Endothelial cell of umbilical vein (primary cell): ENCODE measurements around the gene ETS1.

ENCODE experiments used
- TF ChIP-seq, protein P1 (sequence below): IDR thresholded peaks from 2 replicates; pipeline ENCODE4 v1.6.1; 2011; ENCODE audit not compliant: insufficient read depth, insufficient read length
- TF ChIP-seq, protein P2 (sequence below), 2 donors: IDR thresholded peaks; 1 replicate in 1 of 2; 2 replicates in 1 of 2; pipeline ENCODE4 v1.5.1; 2011; ENCODE audit warnings: low read length in 2 of 2, mild to moderate bottlenecking in 2 of 2, moderate library complexity in 2 of 2, control low read depth in 1 of 2, inconsistent platforms in 1 of 2, low read depth in 1 of 2; ENCODE audit not compliant: insufficient read depth in 1 of 2; ENCODE audit errors: extremely low read depth in 1 of 2

DNA sequence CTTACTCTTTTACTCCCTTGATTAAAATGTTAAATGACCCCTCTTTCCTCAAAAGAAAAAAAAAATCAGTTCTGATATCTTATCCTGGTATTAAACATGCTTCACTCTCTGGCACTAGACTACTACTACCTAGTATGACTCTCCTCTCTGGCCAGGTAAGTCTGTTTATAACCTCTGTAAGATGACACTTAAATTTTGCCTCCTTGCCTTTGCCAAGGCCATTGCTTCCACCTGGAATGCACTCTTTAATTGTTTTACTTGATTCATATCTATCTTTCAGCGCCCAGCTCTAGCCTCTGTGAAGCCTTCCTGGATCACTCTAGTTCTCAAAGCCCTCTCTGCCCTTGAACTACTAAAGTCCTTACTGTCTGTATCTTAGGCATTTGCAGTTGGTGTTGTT, 170.4 kb downstream of the ETS1 start:
- TF ChIP-seq, protein P1, sequence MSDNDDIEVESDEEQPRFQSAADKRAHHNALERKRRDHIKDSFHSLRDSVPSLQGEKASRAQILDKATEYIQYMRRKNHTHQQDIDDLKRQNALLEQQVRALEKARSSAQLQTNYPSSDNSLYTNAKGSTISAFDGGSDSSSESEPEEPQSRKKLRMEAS = no peak
- TF ChIP-seq, protein P2, sequence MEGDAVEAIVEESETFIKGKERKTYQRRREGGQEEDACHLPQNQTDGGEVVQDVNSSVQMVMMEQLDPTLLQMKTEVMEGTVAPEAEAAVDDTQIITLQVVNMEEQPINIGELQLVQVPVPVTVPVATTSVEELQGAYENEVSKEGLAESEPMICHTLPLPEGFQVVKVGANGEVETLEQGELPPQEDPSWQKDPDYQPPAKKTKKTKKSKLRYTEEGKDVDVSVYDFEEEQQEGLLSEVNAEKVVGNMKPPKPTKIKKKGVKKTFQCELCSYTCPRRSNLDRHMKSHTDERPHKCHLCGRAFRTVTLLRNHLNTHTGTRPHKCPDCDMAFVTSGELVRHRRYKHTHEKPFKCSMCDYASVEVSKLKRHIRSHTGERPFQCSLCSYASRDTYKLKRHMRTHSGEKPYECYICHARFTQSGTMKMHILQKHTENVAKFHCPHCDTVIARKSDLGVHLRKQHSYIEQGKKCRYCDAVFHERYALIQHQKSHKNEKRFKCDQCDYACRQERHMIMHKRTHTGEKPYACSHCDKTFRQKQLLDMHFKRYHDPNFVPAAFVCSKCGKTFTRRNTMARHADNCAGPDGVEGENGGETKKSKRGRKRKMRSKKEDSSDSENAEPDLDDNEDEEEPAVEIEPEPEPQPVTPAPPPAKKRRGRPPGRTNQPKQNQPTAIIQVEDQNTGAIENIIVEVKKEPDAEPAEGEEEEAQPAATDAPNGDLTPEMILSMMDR (IDR thresholded peaks at IDR 0.05; ENCODE audit: extremely low read depth in 1 of 2, insufficient read depth in 1 of 2, low read depth in 1 of 2, low read length in 2 of 2) = no peak
